C1 segment of cervical spinal cord (tissue), 14 donors: ENCODE measurements around the gene METTL24.

ENCODE experiments used
- DNase-seq, 14 donors: peaks; one replicate each; lab custom pipeline; 2025; lab: John Stamatoyannopoulos, UW

The METTL24 gene

DNA sequence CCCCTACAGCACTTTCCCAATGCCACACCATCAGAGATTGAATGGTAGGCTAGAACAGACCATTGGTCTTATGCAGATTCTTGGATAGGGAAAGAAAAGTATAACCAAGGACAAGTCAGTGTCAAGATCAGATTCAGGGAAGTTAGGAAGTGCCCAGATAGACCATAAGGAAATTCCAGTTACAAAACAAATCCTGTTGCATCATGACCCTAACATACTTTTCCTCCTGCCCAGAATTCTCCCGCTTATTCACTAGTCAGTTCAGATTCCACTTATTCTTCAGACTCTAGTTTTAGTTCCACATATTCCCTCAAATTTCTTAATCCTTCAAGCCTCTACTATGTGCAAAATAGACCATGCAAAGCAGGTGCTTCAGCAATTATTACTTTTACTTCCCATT, 20.7 kb downstream of the METTL24 start:
- DNase-seq, result no peak

DNA sequence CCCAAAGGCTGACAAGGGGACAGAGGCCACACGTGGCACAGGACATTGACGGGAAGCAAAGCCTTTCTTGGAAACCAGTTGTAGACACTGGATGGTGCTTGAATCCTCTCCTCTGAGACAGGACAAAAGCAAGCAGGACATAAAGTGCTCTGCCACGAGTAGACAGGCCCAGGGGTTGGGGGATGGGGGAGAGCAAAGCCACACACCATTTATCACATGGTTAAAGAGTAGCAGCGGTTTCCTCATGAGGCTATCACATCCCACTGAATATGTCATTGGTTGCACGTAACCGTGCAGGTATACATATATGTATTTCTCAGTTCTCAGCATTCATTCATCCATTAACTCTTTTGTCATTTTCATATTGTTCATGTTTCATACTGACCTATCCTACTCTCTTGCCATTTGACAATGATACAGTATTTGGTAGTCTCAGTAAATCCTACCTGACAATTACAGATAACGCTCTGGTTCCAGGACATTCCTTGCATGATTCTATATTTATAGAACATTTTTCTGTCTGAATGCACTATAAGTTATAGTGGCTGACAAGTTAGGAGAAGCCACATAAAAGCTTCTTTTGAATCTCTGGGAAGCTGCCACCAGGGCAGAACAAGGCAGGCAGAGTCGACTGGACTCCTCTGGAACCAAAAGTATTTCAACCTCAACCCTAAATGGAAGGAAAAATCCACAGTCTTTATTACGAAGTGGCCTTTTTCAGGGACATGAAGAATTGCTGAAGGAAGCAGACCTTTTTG, 23.5 kb downstream of the METTL24 start:
- no peak for DNase-seq

DNA sequence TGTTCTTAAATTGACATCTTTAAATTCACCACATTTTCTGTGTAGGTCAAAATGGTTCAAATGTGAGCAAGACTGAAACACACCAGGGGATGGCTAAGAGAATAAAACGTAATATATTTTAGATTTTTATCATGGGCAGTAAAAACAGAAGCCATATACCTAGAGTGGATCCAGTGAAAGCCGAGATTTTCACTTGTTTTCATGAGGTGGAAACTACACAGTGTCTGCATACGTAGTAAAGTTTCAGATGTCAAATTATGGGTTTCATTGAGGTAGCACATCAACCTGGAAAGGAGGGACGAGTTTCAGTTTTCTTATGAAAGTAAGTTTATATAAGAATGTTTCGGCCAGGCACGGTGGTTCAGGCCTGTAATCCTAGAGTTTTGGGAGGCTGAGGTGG, 25.9 kb downstream of the METTL24 start:
- no peak for DNase-seq

DNA sequence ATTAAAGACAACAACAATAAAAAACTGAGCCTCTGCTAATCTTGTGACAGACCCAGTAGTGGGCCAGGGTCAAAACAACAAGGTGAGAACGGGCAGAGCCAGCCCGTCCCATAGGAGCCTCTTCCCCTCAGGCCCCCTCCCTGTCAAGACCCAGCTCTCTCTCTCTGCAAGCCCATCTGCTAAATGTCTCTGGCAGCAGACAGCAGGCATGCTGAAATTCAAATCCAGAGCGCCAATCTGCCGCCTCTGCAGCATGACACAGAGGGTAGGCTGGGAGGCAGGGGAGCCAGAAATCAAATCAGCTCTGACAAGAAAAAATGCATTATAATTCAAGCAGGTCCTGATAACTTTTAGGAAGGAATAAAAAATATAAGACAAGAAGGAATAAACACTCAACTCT, 26.3 kb downstream of the METTL24 start:
- no peak for DNase-seq

DNA sequence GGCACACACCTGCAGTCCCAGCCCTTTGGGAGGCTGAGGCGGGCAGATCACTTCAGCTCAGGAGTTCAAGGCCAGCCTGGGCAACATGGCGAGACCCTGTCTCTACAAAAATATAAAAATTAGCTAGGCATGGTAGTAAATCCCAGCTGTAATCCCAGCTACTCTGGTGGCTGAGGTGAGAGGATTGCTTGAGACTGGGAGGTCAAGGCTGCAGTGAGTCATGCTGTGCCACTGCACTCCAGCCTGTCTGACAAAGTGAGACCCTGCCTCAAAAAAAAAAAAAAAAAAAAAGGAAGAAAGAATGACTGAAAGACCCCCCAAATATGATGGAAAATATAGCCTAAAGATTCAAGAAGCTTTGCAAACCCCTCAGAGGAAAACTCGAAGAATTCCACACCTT, 26.8 kb downstream of the METTL24 start:
- no peak for DNase-seq

DNA sequence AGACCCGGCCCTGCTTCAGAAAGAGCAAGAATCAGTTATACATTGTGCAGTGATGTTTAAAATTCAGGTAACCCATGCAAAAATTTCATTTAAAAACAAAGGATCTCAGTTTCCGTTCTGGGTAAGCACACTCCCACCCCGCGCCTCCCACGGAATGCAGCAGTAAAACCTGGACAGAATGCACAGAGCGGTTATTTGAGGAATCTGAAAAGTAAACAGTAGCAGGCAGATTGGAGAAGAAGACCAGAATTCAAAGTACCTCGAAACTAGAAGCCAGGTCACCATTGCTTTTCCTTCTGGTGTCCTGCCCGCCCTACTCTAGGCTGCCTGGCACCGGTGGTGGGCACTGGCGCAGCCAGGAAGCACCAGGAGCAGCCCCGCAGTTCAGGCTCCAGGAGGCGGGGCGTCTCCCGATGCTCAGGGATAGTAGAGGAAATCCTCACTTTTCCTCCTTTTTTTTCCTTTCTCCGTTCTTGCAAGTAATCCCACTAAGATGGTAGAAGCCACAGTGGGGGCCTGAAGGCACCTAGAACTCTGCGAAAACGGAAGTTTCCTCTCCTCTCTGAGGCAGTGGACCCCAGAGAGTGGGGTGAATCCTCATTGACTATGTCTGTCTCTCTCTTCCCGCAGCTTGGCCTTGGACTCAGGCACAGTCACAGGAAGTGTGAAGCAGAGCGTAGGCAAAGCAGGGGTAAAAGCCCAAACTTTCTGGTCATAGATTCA, 28.3 kb downstream of the METTL24 start:
- no peak for DNase-seq

DNA sequence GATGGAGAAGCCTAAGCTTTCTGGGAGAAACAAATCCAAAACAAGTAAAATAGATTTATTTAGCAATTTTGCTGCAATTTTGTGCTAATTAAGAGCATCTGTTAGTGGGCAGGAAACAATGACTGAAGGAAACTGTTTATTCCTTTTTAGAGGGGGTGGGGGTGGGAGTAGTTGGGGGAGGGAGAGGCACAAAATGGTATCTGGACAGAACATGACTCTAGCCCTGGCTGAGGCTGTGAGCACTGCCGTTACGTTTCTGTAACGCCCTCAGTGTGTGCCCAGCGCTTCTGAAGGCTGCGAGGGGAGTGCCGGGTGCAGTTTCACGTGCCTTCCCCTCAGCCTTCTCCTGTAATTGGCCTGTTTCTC, 28.8 kb downstream of the METTL24 start:
- no peak for DNase-seq

DNA sequence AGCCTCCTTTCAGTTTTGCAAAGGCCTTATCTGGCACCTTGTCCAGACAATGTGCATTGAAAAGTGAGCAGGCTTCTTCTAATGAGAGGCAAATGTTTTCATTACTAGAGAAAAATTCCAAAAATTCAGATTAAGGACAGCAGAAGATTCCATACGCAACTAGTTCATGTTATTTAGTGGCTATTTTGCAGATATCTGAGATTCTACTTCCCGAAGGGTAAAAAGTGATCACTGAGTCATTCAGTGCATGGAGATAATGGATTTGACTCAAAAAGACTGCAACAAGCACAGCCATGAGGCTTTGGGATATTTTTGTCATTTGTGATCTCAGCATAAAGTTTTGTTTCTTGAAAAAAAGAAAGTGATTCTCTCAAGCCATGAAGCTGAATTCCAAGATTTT, 29.9 kb downstream of the METTL24 start:
- DNase-seq, result no peak

DNA sequence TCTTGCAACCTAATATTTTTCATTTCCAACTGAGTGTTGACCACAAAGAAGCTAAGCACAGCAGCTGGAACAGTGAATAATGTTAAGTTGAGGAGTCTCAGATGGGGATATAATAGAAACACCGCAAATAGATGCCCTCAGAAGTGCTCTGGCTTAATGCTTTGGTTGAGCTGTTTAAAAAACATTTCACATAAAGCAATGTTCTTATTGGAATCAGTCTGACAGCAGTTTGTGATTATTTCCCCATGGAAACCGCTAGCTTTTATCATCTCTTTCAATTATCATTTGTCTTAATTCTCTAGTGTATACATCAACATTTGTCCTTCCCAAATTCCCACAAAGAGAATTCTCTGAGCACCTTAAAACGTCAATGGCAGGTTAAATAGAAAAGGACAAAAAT, 30.8 kb downstream of the METTL24 start:
- no peak for DNase-seq

DNA sequence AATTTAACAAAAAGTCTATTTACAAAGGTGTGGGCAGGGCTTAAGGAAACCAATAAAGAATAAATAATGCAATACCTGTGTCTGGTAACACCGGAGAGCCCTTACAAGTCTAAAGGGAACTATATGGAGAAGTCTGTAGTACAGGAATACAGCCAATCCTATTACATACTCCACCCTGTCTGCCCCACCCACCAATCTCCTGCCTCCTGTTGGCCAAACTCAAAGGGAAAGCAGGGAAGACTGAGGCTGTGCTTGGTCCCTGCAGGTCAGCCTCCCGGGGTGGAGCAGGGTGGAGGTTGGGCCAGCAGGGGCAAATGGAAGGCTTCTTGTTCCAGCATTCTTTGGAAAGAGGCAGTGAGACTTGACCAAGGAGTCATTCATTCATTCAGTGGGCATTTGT, 31.5 kb downstream of the METTL24 start:
- no peak for DNase-seq

DNA sequence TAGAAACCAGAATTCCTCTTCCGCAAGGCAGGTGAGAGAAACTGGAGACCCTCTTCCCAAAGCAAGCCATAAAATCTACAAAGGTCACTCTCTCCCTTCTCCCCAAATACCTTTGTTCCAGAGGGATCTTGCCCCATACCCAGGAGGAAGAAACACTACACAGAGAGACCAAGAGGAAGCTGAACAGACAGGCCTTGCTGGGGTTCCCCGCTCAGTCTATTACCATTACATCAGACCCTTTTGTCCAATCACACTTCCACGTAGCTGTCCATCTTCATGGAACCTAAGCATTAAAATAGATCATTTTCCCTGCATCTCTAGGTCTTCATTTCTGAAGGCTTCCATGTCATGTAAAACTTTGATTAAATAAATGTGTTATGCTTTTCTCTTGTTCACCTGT, 32.1 kb downstream of the METTL24 start:
- DNase-seq, result no peak

DNA sequence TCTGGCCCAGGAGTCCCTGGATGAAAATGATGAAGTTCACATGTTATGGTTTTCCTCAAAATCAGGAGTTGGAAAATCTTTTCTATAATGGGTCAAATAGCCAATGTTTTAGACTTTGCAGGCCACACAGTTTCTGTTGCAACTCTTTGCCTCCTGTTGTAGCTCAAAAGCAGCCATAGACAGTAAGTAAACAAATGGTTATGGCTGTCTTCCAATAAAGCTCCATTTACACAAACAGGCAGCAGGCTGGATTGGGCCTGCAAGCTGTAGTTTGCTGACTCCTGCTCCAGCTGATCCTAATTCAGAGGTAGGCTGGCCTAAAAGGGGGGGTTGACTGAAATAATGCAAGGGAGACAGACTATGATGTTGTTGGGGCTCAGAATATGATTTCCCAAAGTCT, 33.0 kb downstream of the METTL24 start:
- no peak for DNase-seq

DNA sequence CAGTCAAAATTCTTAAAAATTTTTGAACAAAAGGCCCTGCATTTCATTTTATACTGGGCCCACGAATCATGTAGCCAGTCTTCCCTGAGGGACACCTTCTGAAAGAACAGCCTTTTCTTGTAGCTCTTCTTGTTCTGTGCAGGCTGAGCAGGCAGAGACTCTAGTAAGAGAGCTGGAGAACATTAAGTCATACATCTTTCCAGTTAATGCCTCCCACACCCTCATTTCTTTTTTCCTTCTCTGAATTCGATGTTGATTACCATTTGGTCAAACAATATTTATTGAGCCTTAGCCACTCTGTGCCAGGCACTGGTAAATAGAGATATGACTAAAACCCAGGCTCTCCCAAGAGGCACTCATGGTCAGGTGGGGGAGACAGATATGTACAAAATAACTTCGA, 33.6 kb downstream of the METTL24 start:
- no peak for DNase-seq

DNA sequence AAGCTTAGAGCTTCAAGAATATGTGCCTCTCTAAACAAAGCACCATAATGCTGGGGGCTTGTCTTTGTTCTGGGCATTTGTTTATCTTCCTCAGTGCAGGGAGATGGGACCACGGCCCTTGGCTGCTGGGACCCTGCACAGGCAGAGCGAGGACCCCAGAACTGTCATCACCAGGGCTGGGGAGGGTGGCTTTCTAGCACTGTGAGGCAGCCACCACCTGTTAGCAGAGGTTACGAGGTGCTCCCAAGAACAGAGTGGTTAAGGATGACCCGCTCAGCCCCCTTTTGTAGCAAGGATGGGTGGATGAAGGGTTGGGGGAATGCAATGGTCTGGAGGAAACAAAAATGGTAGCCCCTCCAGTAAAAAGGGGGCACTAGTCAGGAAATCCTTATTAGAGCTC, 34.9 kb downstream of the METTL24 start:
- no peak for DNase-seq

DNA sequence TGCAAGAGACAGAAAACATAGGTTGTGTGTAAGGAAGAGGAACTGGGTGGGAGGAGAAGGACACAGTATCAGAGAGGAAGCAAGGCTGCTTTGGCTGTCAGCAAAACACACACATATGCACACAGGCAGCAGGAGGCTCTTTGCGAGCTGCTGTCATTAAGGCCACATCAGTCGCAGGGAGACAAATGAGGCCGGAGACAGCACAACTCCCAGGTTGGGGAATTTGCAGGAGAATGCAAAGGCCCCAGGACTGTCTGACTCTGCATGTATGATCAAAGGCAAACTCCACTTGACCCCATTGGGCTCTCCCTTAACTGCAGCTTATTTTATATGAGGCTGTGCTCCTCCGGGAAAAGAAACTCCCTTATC, 35.3 kb downstream of the METTL24 start:
- no peak for DNase-seq

DNA sequence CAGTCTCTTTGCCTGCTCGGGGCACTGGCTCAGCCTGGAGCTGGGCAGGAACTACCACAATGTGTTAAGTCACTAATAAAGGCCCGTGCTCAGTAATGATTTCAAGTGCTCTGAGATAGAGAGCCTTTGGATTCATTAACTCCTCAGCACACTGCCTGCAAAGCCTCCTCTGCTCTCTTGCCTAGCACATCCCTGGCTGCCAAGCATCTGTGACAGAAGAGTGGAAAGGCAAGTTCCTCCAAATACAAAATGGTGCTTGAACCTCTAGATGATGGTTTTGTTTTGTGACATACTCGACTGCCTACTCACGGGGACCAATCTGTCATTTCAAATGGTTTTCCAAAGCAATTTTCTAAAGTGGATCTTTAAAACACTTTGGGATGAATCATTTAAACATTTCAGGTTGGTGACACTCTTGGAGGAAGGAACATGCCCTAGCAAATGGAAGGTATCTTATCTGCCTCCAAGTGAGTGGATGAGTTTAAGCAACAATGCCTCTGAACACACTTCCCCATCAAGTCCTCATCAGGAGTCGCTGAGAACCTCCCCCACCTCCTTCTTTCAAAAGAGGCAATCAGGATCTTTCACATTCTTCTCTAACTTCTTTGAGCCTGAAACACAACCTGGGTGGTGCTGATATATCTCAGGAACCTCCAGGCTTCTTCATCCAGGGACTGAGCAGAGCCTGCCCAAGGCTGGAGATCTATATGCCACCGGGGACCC, 35.8 kb downstream of the METTL24 start:
- no peak for DNase-seq

DNA sequence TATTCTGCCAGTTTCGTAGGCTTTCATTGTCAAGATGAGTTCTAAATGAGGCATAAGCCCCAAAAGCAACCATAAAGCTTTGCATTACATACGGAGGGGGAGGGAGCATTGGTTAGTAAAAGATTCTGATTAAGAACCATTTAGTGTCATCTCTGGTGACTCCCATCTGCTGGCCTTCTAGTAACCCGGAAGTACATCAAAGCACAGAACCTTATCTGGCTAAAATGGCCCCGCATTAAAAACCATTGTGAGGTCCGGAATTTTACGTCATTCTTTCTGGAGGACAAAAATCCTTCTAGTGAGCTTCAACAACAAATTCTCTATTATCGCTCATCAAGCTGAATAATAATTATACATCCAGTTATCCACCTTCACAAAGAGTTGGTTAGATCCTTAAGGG, 37.8 kb downstream of the METTL24 start:
- DNase-seq, result no peak

DNA sequence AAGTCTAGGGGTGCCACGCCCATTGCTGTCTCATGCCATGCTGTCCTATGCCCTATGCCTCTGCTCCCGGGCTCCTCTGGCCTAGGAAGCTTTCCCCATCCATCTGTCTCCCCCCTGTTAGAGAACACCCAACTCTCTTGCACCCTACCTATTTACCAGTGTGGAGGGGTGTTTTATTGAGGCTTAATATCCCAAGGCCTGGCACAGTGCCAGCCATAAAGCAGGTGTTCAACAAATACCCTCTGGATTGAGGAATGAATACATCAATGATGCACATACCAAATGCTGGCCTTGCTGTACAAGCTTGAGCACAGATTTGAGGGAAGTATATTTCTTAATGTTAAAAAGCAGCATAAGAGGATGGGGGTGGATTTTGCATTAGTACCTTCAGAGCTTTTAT, 38.3 kb downstream of the METTL24 start:
- DNase-seq, result no peak

DNA sequence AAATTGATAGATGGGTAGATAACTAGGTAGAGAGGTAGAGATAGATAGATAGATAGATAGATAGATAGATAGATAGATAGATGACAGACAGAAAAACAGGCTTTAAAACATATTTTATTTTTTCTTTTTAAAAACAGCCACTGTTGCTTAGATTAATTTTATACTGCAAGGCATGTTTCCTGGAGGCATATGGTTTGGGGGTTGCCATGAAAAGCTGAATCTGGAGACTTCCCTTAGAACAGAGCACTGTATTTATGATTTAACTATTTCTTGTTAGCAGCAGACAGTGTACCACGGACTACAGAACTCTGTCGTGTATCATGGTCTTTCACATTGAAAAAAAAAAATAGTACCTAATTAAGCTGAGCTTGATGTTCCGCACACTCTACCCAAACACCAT, 38.8 kb downstream of the METTL24 start:
- no peak for DNase-seq

DNA sequence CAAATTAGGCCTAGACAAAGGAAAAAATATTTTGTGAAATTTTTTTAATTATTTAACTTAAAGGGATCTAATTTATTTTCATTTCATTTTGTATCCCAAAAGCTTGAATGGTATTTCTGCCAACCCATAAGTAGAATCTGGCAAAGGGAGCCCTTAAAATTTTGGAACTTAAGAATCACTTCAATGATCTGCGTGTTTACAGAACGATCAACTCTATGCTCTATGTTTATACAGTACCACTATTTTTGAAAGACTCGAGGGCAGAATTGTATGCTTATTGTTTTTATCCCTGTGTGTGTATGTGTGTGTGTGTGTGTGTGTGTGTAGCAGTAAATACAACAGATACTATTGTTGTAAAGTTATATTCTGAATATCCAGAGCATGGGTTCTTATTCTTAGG, 39.2 kb downstream of the METTL24 start:
- no peak for DNase-seq

DNA sequence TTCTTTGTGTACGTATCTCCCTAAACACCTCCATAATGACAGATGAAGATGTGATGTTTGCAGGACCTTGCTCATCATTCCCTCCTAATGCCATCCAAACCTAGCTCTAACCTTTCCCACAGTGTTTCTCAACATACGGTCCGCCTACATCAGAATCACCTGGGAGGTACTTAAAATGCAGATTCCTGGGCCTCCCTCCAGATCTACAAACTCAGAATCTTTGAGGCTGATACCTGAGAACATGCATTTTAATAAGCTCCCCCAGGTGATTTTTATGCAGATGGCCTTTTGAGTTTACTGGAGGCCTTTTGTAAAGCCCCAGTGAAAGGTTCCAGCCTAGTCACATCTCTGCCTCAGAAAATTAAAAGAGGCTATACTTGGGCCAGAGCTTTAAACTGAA, 40.5 kb downstream of the METTL24 start:
- DNase-seq, result no peak

DNA sequence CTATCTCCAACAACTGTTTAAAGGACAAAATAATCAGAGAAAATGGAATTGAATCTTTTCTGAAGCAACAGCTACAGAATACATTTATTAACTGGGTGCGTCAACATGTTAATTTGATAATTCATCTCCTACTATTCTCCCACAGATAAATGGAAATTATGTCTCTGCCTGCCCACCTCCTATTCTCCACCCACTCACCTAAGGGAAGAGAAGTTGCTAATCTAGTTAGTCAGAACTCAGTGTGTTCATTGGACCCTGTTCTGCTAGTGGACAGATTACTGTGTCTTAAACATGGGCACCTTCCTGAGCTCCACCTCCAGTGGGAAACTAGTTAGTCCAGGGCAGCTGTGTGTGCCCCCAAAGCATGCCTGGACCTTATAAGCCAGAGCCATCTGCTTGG, 41.0 kb downstream of the METTL24 start:
- DNase-seq, result no peak

DNA sequence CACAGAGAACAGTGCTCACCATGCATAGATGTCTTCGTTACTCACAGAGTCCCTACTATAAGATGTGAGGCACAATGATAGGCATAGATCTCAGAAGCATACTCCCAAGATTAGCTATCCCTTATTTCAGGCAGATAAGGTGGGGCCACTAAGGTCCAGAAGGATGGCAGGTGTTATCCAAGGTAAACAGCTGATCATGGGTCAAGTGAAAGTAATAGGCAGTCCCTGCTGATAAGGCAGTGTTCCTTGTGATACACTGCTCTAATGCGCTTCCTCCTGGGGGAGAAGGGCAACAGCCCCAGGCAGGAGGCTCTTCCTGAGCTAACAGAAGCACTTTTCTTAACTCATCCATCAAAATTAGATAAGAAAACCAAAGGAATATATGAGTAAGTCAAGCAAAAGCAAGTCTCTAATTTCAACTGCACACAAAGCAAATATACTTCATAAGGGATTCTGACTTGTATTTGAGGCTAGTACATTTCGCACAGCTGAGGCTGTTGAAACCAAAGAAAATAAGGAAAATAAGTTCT, 42.2 kb downstream of the METTL24 start:
- no peak for DNase-seq
